Renal cortex interstitium (tissue), 15 donors: Measurements from ENCODE around the gene DNAH1. TPM values are rescaled to one million over a fixed set of nuclear protein-coding genes. Genes with fewer than 3 reads are reported as not detected.
"Not testable (repeated sequence)": the region's sequence is repeated elsewhere in the genome, so short reads cannot be mapped to it uniquely, and the experiment has no call there.

Experiments used
- DNase-seq, 11 donors: peaks; one replicate each; pipeline ENCODE4 v3.0.0-alpha.2; 2013; ENCODE audit warnings: low read depth in 9 of 11, low spot score in 4 of 11; ENCODE audit errors: extremely low read depth in 1 of 11
- long read RNA-seq, 16 experiments: transcript quantifications; one replicate each; lab custom pipeline, GENCODE V29; 2026
- polyA plus RNA-seq, 3 donors: library from polyadenylated mRNA; unstranded; fragments of 120-200 nt; gene quantifications; one replicate each; pipeline ENCODE4 v1.2.1, GENCODE V29; 2013; ENCODE audit not compliant: insufficient read length in 3 of 3

Gene DNAH1
- 10 to 100 TPM; 10.0 to 13.9 (median 10.3) TPM for polyA plus RNA-seq
- long read RNA-seq, donor 1: 0 reads
- long read RNA-seq, donor 2: 0 reads
- long read RNA-seq, donor 3: 0 reads
- long read RNA-seq, donor 4, partial matches to known transcripts: 5 of 5 reads
- long read RNA-seq, donor 4, other reads (novel, unspliced or antisense): 0 of 5 reads
- long read RNA-seq, donor 5: 0 reads
- long read RNA-seq, donor 6: 0 reads
- long read RNA-seq, donor 7: 0 reads
- long read RNA-seq, donor 8: 0 reads
- long read RNA-seq, donor 9, partial matches to known transcripts: 5 of 5 reads
- long read RNA-seq, donor 9, other reads (novel, unspliced or antisense): 0 of 5 reads
- long read RNA-seq, donor 10: 0 reads
- long read RNA-seq, donor 11: 0 reads
- long read RNA-seq, donor 12: 0 reads
- long read RNA-seq, donor 13: 0 reads
- long read RNA-seq, donor 14: 0 reads
- long read RNA-seq, donor 15: 0 reads
- long read RNA-seq, donor 16, partial matches to known transcripts: 43 of 58 reads
- long read RNA-seq, donor 16, other reads (novel, unspliced or antisense): 15 of 58 reads

GRCh38 chr3:52315977-52316764, at the start of gene DNAH1:
TSS of gene DNAH1 (plus strand) at chr3:52316319. CDS start at chr3:52322443, 6,124 bp downstream.
- no peak for DNase-seq

GRCh38 chr3:52268036-52268435, 48.1 kb upstream of the DNAH1 start:
- no peak for DNase-seq

- DNase-seq: no peak
These were observed 46.3 kb upstream of the DNAH1 start for GRCh38 chr3:52269776-52270175.

GRCh38 chr3:52270252-52270754, 45.8 kb upstream of the DNAH1 start:
- no peak for DNase-seq

GRCh38 chr3:52272172-52272571, 43.9 kb upstream of the DNAH1 start:
- DNase-seq: not testable (repeated sequence)

- DNase-seq: no peak
These were observed 43.3 kb upstream of the DNAH1 start for GRCh38 chr3:52272831-52273230.

GRCh38 chr3:52274781-52275180, 41.3 kb upstream of the DNAH1 start:
- DNase-seq: not testable (repeated sequence)

GRCh38 chr3:52277071-52277964, 38.8 kb upstream of the DNAH1 start:
- peak in 2 of 11 donors; percentile 67 to 73 for DNase-seq

- DNase-seq: no peak
These were observed 38.1 kb upstream of the DNAH1 start for GRCh38 chr3:52277972-52278509.

- peak in 10 of 11 donors; percentile 87 to 96 (median 90) for DNase-seq
These were observed 37.5 kb upstream of the DNAH1 start, which contains the start of gene WDR82 for GRCh38 chr3:52278510-52279069. TSS of gene WDR82 (minus strand) at chr3:52278649. CDS start at chr3:52278361, 288 bp downstream.

- DNase-seq: no peak
These were observed 36.5 kb upstream of the DNAH1 start for GRCh38 chr3:52279596-52279995.

- no peak for DNase-seq
These were observed 36.1 kb upstream of the DNAH1 start for GRCh38 chr3:52280050-52280461.

- DNase-seq: no peak
These were observed 33.9 kb upstream of the DNAH1 start for GRCh38 chr3:52281981-52282801.

GRCh38 chr3:52283306-52283705, 32.8 kb upstream of the DNAH1 start:
- DNase-seq: no peak

GRCh38 chr3:52284051-52284450, 32.1 kb upstream of the DNAH1 start:
- not testable (repeated sequence) for DNase-seq

GRCh38 chr3:52286777-52287110, 29.4 kb upstream of the DNAH1 start:
- DNase-seq: no peak

- DNase-seq: no peak
These were observed 27.4 kb upstream of the DNAH1 start for GRCh38 chr3:52288674-52289073.
